ENCODE data around the gene UBE2L3. TPM values are rescaled to one million over a fixed set of nuclear protein-coding genes. Genes with fewer than 3 reads are reported as not detected.

UBE2L3 gene
- polyA plus RNA-seq, 1 of the 3 experiments (the other 2 are of a cell fraction) = 41.2 TPM

DNA sequence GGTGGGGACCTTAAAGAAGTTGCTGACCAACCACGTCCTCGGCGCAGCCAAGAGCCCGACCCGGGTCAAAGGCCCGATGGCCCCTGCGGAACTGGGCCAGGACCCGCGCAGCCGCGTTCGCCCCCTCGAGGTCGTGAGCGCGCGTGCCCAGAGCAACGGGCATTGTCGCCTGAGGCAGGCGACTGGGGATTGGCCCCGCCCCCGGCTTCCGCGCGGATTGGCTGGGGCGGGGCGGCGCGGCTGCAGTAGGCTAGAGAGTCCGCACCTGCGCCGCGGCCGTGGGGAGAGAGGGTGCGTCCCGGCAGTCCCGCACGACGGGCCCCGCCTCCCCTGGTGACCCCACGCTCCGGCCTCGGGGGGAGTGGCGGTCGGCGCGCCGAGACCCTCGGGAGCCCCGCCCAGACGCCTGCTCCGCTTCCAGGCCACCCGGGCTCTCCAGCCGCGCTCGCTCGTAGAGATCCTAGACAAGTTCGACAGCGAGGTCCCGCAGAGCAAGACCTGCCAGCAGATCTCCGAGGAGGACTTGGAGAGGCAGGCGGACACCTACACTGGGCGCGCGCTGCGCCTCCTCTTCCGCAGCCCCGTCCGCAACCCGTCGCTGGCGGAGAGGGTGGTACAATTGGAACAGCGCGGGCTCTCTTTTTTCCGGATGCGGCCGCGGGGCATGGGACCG, 90.0 kb downstream of the UBE2L3 start:
- H3K9me2 ChIP-seq = no peaks in the 10 kb centered on the region
- ChIA-PET POLR2A (interaction anchor here (0.6 to 0.9 kb wide), 4 partner anchors 9 to 18 kb away, joined by 3 to 6 read pairs (median 5); partner anchors contain the start of gene PPIL2), CTCF (interaction anchor here (0.9 to 2.7 kb wide), 5 partner anchors 11 to 281 kb away, joined by 3 to 12 read pairs (median 4); no protein-coding TSS in a partner anchor)
- no peaks in the 10 kb centered on the region for H3K9me3 ChIP-seq
- H4K20me1 ChIP-seq (ENCODE audit: insufficient read depth) = no peaks in the 10 kb centered on the region
- H3K4me3 ChIP-seq (ENCODE audit: low read depth in 2 of 2, low read length in 1 of 2) = peak overlapping the region; percentile 58 to 61
- no peak overlapping the region for H3K9ac ChIP-seq
- peak; percentile 95 for DNase-seq
- peaks cover 22% of the 10 kb centered on the region for H3F3A ChIP-seq (replicated peaks; ENCODE audit: insufficient read depth)
- peak overlapping the region; percentile 88; the same call in 1 of the 2 replicates for H2AFZ ChIP-seq (ENCODE audit: low read depth)
- peak overlapping the region; percentile 79 for H3K4me2 ChIP-seq
- peaks cover 13% of the 10 kb centered on the region for H3K79me2 ChIP-seq (ENCODE audit: insufficient read depth)
- TF ChIP-seq, protein P1, sequence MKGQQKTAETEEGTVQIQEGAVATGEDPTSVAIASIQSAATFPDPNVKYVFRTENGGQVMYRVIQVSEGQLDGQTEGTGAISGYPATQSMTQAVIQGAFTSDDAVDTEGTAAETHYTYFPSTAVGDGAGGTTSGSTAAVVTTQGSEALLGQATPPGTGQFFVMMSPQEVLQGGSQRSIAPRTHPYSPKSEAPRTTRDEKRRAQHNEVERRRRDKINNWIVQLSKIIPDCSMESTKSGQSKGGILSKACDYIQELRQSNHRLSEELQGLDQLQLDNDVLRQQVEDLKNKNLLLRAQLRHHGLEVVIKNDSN (IDR thresholded peaks at IDR 0.05; ENCODE audit: borderline replicate concordance, low read depth) = no peak
- TF ChIP-seq, protein P2, sequence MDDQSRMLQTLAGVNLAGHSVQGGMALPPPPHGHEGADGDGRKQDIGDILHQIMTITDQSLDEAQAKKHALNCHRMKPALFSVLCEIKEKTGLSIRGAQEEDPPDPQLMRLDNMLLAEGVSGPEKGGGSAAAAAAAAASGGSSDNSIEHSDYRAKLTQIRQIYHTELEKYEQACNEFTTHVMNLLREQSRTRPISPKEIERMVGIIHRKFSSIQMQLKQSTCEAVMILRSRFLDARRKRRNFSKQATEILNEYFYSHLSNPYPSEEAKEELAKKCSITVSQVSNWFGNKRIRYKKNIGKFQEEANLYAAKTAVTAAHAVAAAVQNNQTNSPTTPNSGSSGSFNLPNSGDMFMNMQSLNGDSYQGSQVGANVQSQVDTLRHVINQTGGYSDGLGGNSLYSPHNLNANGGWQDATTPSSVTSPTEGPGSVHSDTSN (IDR thresholded peaks at IDR 0.05) = peak; percentile 38; the same call in 1 of the 2 replicates
- TF ChIP-seq, protein P3, sequence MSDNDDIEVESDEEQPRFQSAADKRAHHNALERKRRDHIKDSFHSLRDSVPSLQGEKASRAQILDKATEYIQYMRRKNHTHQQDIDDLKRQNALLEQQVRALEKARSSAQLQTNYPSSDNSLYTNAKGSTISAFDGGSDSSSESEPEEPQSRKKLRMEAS (IDR thresholded peaks at IDR 0.05; ENCODE audit: low read depth) = peak; percentile 18; the same call in 1 of the 2 replicates
- TF ChIP-seq ELF1 (IDR thresholded peaks at IDR 0.05) (0 out of 2 replicates have a peak, but pooled peaks have one; percentile 19), FOXJ3 (CRISPR knock-in tag; IDR thresholded peaks at IDR 0.05) (0 out of 2 replicates have a peak, but pooled peaks have one; percentile 36), NRF1 (IDR thresholded peaks at IDR 0.05; ENCODE audit: low read depth, low read length) (peak; percentile 56; the same call in 1 of the 2 replicates), CHD2 (IDR thresholded peaks at IDR 0.05; ENCODE audit: low read length, partially characterized antibody) (no peak), POLR2AphosphoS5 (IDR thresholded peaks at IDR 0.05; ENCODE audit: low read depth, low read length) (peak; percentile 63; the same call in 1 of the 2 replicates), MXI1 (IDR thresholded peaks at IDR 0.05; ENCODE audit: low read depth, low read length) (0 out of 2 replicates have a peak, but pooled peaks have one; percentile 18)
- TF ChIP-seq, protein P4, sequence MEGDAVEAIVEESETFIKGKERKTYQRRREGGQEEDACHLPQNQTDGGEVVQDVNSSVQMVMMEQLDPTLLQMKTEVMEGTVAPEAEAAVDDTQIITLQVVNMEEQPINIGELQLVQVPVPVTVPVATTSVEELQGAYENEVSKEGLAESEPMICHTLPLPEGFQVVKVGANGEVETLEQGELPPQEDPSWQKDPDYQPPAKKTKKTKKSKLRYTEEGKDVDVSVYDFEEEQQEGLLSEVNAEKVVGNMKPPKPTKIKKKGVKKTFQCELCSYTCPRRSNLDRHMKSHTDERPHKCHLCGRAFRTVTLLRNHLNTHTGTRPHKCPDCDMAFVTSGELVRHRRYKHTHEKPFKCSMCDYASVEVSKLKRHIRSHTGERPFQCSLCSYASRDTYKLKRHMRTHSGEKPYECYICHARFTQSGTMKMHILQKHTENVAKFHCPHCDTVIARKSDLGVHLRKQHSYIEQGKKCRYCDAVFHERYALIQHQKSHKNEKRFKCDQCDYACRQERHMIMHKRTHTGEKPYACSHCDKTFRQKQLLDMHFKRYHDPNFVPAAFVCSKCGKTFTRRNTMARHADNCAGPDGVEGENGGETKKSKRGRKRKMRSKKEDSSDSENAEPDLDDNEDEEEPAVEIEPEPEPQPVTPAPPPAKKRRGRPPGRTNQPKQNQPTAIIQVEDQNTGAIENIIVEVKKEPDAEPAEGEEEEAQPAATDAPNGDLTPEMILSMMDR (IDR thresholded peaks at IDR 0.05) = 0 out of 2 replicates have a peak, but pooled peaks have one; percentile 23
- peaks cover 0 to 8% of the 10 kb centered on the region in 2 experiments for H3K36me3 ChIP-seq (replicated peaks in 1 of 2; ENCODE audit: control insufficient read depth in 1 of 2, insufficient read depth in 2 of 2, low read length in 1 of 2)
- no peaks in the 10 kb centered on the region for H3K27me3 ChIP-seq (ENCODE audit: insufficient read depth)
- H3K4me1 ChIP-seq (ENCODE audit: control insufficient read depth in 1 of 2, insufficient read depth in 2 of 2, low read depth in 1 of 2, low read length in 1 of 2) = peaks cover 0 to 12% of the 10 kb centered on the region in 2 experiments; a peak in 1 of 4 replicates
- 7% methylated on average over 5 of the region's 79 CpGs for WGBS (ENCODE audit: low lambda C conversion rate)
- H3K27ac ChIP-seq (ENCODE audit: low read depth in 2 of 2, low read length in 1 of 2) = peak overlapping the region in 1 of 2 experiments; percentile 64; a peak in 1 of 4 replicates
